HL-60 (cell line): ENCODE data around the gene SPNS2.

Experiments
- CTCF ChIP-seq: IDR thresholded peaks from one replicate; pipeline ENCODE4 v1.5.1; 2011; ENCODE audit warnings: low read length, control low read depth, inconsistent platforms; ENCODE audit not compliant: insufficient read depth
- SPI1 ChIP-seq: IDR thresholded peaks from 2 replicates; pipeline ENCODE4 v1.6.1; 2012; ENCODE audit warnings: low read depth, mild to moderate bottlenecking, borderline replicate concordance

DNA sequence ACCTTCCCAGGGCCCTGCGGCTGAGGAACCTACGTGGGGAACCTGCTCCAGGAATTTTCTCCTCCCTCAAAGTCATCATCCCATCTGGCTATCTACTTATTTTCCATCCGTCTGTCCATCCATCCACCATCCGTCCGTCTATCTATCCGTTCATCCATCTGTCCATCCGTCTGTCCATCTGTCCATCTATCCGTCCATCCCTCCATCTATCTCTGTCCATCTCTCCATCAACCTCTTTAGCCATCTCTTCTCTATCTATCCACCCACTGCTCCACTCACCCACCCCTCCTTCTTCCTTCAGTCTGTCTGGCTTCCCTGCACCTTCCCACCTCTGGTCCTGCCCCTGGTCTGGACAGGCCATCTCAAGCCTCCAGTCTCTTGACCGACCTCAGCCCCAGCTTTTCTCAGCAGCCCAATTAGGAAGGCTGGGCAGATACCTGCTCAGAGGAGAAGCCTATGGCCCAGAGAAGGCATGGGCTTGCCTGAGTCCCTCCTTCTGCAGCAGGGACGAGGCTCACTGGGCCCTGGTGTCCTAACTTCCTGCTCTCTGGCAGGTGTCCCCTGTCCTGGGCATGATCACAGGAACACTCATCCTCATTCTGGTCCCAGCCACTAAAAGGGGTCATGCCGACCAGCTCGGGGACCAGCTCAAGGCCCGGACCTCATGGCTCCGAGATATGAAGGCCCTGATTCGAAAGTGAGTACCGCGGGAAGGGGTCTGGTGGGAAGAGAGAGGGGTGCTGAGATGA, 33.5 kb downstream of the SPNS2 start:
- no peak for TF ChIP-seq SPI1
- TF ChIP-seq CTCF: no peak
